ENCODE results near the gene GPR15LG.

Gene GPR15LG

DNA sequence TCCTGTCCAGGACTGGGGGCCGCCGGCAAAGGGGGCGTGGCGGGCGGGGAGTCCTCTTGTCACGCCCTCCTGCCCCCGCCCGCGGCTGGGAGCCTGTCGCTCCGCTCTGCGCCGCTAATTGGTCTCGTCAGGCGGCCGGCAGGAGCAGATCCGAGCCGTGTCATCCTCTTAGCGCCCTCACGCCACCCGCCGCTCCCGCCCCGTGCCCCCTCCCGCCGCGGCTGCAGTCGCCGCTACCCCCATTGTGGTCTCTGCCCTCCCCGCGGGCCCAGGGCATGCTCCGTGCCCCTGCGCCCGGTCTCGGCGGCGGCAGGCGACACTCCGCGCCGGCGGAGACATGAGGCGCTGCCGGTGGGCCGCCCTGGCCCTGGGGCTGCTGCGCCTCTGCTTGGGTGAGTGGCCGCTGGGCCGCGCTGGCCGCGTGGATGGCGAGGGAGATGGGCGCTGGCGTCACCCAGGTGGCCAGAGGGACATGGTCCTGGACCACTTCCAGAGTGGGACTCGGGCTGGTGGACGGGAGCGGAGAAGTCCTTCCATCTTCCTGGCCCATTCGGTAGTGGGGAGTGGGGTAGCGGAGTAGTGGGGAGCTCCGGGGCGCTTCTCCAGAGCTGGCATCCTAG lies 20.9 kb downstream of the GPR15LG start, which contains the start of gene CDHR1:
Gene CDHR1, plus strand, starts transcription at position 114 of the 620 bp plus-strand sequence. Its CDS starts 224 bp downstream, at position 338.
- peak; percentile 29 to 37 for DNase-seq

GRCh38 chr10:84195044-84195830 lies 21.6 kb downstream of the GPR15LG start:
- no peak for DNase-seq

DNA sequence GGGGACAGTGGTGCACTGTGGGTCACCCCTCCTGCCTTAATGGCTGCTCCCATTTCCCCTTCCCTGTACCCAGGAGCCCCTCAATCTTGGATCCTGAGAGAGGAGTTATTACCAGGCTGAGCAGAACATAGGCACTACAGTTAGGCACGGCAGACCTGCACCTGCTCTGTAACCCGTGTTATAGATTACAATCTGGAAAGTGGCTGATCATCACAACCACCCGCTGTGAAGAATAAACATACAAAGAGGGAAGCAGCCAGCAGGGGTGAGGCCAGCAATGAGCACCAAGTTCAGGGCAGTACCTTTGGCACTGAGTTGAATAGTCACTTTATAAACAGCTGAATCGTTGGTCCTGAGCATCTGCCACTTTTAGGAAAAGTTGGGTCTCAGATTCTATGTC lies 22.5 kb downstream of the GPR15LG start:
- no peak for DNase-seq

DNA sequence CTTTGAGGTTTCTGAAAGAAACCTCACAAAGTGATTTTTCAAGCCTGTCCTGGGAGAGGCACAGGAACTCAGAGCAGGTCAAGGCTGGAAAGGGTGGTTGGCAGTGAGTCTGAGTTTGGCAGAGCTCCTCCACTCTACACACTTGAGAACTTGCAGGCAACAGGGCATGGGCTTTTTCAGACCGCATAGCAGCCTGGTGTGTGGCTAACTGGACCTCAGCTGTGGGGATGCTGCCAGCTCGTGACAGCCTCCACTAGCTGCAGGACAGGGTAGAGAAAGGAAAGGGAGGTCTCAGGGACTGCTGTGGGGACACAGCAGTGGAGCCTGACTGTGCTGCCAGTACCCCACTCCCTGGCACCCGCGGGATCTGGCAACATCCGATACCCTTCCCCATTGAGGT lies 23.3 kb downstream of the GPR15LG start:
- DNase-seq = no peak

DNA sequence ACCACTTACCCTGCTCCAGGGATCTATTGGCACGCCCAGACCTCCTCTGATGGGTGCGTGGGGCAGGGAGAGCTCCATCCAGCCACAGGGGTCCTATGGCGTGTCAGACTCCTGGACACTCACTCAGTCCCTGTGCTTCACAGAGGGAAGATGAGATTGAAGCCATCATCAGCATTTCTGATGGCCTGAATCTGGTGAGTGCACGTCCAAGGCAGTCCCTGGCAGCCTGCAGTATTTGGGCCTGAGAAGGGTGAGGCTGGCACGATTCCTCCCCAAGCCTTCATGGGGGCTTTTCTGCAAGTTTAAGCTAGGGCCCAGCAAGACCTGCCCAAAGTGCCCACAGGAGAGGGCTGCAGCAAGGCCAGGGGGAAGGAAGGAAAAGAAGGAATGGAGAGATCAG lies 24.0 kb downstream of the GPR15LG start:
- DNase-seq = no peak

DNA sequence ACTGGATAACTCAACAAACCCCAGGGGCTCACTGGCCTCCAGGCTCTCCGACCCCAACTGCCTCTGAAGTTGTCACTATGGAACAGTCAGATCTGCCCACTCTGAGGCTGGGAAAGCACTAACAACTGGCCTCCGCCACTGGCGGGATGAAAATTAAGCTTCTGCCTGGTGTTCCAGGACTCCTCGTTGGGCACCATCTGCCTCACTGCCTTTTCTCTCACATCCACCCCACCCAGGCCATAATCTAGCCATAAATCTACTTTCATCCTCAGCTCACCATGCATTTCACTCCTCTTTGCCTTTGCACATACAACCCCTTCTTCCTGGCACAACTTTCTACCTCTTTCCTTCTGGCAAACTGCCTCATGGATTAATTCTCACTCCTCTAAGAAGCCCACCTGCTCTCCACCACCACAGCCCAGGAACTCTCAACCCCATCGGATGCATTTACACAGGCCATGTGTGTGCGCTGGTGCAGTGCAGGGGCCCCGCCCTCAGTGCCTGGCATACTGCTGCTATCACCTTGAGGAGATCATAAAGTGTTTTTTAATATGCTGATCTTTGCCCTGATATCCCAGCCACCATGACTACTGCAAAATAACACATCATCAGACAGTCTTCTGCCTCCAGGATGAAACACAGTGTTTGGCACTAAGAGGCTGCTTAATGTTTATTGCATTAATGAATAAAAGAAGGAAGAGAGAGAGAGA lies 24.8 kb downstream of the GPR15LG start:
- no peak for DNase-seq

DNA sequence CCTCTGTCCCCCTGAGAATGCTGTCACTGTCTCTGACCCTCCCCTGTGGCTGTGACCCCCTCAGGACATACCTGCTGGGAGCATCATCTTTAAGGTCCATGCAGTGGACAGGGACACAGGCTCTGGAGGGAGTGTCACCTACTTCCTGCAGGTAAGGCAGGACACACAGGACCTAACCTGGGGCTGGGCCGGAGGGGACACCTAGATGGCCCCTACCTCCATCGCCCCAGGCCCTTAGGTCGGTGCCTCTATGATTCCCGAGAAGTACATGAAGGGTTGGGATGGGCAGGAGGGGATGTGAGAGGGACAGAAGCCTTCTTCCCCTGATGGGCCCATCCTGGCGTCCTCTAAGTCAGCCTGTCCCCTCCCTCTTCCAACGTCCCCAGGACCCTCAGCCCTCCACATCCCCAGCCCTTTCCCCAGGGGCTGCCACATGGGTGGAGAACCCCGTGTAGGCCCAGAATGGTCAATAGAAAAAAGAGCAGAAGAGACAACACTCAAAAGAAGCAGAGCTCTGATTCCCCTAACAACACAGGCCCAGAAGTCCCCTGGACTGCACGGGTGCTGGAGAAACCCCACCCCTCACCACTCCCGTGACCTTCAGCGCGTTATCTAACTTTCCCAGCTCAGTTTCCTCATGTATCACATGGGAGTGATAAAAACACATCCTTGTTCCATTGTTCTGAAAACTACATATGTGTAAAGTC lies 27.1 kb downstream of the GPR15LG start:
- DNase-seq = no peak

DNA sequence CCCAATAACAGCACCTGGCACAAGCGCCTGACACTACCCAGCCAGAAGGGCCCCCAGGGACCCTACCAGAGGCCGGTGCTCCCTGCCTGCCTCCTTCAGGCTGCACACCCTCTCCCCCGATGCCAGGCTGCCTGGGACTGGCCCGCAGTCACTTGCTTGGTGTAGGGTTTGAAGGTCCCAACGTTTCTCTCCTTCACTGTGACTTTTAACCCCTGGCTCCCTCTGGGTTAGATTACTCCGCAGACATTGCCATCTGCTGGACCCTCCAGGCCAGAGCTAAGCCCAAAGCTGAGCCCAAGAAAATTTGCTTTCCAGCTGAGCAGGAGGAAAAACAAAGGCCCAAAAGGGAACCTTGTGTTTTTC lies 27.6 kb downstream of the GPR15LG start:
- no peak for DNase-seq

DNA sequence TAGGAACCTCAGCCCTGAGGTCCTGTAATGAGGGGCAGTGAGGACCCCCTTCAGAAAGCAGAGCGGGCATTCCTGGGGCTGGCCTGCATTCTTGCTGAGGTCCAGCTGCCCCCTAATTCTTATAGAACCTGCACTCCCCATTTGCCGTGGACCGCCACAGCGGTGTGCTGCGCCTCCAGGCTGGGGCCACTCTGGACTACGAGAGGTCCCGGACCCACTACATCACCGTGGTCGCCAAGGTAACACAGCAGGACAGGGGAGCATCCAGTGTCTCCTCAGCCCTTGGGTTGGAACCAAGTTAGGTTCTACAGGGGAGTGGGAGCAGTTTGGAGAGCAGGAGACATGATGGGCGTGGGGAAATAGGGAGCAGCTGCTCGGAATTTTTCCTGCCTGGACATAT lies 28.1 kb downstream of the GPR15LG start:
- no peak for DNase-seq

- DNase-seq = no peak
Measured at GRCh38 chr10:84202349-84202748, 28.7 kb downstream of the GPR15LG start.

DNA sequence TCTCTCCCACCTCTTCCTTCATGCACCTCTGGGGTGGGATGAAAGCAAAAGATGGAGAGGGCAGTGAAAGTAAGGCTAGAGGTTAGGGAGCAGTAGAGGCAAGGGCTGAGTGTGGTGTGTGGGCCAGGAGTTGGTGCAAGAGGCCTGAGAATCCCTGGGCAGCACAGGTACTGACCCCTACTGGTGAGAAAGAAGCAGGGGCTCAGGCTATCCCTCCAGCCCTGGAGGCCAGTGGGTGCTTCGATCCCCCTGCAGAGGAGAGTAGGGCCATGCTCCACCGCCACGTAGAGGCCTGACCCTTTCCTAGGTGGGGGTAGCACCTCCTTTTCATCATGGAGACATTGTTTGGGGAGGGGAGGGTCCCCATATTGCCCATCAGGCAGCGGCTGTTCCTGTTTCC lies 30.5 kb downstream of the GPR15LG start:
- DNase-seq = no peak

GRCh38 chr10:84204610-84205009 lies 31.0 kb downstream of the GPR15LG start:
- DNase-seq = no peak

DNA sequence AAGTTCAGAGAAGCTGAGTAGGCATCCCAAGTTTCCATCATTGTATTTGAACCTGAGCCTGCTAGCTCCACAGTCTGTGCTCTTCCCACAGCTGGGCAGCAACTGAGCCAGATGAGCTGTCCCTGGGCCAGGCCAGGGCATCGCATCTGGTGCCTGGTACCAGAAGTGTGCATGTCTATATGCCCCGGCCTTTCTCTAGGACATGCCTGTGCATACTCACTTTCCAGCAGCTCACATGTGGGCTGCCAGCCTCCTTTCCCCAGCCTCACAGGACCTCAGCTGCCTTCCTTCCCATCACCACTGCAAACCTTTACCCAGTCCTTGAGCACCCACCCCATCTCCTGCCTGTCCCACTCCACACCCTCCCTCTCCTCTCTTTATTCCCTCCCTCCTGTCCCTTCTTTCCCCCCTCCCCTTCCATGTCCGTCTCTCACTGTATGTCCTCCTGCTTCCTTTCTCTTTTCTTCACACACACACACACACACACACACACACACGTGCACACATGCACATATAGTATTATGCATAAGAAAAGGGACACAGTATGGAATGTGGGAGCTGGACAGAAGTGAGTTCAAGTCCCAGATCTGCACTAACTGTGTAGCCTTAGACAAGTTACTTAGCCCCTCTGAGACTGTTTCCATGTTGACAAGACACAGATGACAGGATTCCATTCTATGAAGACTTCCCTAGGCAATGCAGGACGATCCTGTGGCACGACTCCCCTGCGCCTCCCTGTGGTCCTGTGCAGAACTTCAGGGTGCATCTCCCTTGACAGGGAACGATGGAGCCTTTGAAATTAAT lies 31.6 kb downstream of the GPR15LG start:
- peak; percentile 82 to 83 for DNase-seq

- DNase-seq = no peak
Measured at GRCh38 chr10:84205853-84206525, 32.4 kb downstream of the GPR15LG start.

DNA sequence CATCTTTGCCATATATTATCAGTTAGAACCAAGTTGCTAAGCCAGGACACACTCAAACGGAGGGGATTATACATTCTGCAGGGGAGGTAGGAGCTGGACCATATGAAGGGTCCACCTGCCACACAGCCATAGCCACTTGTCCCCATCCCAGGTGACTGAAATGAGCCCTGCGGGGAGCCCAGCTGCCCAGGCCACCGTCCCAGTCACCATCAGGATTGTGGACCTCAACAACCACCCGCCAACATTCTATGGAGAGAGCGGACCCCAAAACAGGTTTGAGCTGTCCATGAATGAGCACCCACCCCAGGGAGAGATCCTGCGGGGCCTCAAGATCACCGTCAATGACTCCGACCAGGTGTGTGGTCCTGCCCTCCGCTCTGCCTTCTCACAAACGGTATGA lies 34.4 kb downstream of the GPR15LG start:
- no peak for DNase-seq

DNA sequence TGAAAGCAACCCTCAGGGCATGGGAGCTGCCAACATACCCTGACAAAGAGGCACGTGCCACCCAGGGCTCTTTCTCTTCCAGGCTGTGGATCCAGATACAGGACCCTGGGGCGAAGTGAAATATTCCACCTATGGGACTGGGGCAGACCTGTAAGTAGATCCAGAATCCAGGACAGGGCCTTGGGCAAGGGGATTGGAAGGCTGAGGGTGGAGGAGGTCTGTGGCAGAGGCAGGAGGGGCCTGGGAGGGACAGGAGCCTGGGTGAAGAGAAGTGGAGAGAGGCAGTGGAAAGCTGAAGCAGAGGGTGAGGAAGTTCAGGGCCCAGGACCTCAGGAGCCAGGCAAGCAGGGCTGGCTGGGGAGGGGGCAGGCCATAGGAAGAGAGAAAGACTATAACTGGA lies 38.0 kb downstream of the GPR15LG start:
- DNase-seq = no peak

GRCh38 chr10:84212014-84212413 lies 38.4 kb downstream of the GPR15LG start:
- no peak for DNase-seq

DNA sequence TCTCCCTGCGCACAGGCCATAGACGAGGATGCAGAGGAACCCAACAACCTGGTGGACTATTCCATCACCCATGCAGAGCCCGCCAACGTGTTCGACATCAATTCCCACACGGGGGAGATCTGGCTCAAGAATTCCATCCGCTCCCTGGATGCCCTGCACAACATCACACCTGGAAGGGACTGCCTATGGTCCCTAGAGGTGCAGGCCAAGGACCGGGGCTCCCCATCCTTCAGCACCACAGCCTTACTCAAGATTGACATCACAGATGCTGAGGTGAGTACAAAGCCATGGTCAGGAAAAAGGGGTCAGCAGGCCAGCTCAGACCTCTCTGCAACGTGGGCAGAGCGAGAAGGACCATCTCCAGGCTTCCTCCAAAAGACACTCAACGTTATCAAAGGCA lies 39.5 kb downstream of the GPR15LG start:
- no peak for DNase-seq

DNA sequence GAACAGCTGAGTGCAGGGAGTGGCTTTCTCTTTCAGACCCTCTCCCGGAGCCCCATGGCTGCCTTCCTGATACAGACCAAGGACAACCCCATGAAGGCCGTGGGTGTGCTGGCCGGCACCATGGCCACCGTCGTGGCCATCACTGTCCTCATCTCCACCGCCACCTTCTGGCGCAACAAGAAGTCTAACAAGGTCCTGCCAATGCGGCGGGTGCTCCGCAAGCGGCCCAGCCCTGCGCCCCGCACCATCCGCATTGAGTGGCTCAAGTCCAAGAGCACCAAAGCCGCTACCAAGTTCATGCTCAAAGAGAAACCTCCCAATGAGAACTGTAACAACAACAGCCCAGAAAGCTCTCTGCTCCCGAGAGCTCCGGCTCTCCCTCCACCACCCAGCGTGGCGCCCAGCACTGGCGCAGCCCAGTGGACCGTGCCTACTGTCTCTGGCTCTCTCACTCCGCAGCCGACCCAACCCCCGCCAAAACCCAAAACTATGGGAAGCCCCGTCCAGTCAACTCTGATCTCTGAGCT lies 40.5 kb downstream of the GPR15LG start:
- no peak for DNase-seq

DNA sequence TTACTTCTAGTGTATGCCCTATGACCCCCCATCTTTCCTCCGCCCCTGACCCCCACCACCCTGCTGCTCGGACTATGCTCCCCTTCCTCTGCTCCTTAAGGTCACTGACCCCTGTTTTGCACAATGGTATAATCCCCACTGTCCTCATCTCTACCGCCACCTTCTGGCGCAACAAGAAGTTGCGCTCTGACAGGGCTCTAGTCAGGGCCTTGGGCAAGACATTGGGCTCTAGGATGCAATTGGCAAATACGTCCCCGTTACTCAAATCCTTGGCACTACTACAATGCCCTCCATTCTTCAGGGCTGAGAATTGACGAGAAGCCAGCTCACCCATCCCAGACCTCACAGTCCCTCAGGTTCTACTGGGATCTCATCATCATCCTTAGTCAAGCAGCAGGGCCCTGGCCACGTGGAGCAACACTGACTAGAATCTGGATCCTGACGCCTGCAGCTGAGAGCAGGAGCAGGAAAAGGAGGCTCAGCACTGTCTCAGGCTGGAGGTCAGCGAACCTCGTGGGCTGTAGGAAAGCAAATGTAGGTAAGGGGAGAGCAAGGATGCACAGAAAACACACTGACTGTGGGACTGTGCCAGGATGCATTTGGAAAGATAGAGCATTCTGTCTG lies 41.1 kb downstream of the GPR15LG start:
- DNase-seq = peak; percentile 53 to 54

GRCh38 chr10:84216834-84217233 lies 43.2 kb downstream of the GPR15LG start:
- DNase-seq = no peak
